ENCODE measurements around the gene PHF24.
A peak's percentile ranks its signal among the peaks of the same experiment; 100 is the strongest.
"Not testable (repeated sequence)": the region's sequence is repeated elsewhere in the genome, so short reads cannot be mapped to it uniquely, and the experiment has no call there.

The PHF24 gene

DNA sequence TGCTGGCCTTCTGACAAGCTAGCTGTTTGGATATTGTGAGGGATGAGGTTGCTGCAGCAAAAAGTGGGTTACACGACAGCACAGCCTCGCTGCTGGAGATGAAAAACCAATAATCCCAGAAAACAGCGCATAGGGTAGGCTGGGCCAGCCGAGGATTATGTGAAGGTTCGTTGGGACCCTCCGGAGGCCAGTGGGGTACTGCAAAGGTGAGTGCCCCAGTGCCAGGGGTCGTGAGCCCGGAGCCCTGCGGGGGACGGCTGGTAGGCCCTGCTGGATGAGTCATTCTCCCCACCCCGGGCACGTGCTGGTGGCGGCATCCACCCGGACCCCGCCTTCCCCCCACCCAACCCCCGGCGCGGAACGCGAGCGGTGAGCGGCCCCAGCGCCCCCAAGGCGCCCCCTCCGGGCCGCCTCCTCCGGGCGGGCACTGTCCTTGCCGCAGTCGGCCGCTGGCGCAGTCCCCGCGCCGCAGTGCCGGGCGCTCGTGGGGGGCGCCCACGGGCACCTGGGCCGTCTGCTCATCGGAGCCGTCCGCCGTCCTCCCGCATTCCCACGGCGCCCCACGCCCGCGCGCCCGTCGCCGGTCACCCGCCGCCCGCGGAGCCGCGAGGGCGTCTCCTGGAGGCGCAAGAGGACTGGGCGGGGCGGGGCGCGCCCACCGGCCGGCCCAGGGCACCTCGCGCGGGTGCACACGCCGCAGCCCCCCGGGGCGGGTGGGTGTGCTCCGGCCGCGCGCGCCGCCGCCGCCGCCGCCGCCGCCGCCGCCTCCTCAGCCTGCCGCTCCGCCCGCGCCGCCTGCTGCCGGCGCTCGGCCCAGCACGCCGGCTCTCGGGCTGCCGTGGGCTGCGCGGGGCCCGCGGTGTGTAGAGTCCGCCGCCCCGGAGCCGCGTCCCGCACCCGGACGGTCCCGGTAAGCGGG, at the start of gene PHF24:
Gene PHF24 (plus strand): TSS at position 794 of the 919 bp plus-strand sequence. CDS start 13,014 bp downstream, outside the sequence.
- no peak for DNase-seq

- no peak for DNase-seq
Observed at GRCh38 chr9:34927061-34927460, 31.0 kb upstream of the PHF24 start.

DNA sequence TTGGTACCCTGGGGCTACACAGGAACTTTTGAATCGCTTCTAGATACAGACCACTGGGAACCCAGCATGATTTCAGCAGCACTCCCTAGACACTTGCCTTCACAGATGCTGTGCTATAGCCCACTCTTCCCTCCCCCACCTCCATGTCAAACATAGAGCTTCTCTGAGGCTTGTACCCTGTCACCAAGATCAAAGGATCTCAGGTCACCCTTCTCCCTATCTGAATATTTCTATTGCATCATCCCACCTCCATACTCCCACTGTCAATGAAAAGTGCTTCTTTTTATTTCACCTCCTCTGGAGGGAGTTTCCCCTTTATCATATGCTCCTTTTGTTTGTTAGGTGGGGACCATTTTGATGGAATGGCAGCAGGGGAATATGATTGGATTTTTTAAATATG, 29.2 kb upstream of the PHF24 start:
- DNase-seq, result peak; percentile 12

DNA sequence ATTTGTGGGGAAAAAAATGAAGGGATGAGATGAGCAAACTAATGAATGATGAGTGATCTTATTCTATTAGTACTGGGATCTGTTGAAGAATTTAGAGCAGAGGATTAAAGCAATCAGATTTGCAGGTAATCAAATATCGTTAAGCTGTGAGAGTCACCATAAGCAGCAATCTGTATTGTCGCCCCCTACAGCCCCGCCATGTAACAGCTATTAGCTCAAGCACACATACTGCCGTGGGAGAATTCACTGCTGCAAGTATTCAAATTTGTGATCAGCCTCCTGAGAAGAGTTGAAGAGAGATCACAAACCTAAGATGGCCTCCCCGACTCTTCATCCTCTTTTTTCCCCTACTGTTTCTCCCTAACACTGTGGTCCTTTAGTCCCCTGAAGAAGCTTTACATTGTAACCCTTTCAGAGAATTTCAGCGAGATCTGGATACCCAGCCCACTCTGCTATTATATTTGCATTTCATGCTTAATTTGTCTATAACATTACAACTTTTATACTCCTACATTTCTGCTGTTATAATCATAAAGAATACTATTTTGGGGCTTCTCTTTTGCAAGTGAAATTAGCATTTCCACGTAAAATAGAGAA, 28.5 kb upstream of the PHF24 start:
- DNase-seq, result peak; percentile 35

DNA sequence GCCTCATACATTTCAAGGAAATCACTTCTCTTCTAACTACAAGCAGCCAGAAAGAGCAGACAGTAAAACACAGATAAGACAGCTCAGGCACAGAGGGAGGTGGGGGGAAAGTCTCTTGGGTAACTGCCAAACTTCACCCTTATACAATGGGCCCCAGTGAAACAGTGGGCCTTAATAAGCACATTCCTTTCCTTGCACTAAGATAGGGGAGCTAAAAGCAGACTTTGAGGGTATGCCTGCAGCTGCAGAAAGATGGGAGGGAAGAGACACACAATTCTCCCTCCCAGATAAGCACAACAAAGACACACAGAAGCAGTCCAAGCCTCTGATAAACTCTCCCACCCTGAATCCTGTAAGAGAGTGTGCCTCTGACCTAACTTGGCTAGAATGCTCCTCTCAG, 18.1 kb upstream of the PHF24 start:
- DNase-seq, result not testable (repeated sequence)

DNA sequence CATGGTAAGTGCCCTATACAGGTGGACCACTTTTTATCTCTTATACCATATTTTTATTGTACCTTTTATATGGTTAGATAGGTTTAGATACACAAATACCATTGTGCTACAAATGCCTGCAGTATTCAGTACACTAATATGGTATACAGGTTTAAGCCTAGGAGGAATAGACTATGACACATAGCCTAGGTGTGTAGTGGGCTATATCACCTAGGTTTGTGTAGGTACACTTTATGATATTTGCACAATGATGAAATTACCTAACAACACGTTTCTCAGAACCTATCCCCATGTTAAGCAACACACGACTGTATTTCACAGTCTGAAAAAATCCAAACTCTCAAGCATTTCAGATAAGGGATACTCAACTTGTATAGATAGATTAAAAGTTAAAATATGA, 9.6 kb upstream of the PHF24 start:
- no peak for DNase-seq

GRCh38 chr9:34954225-34954624, 3.9 kb upstream of the PHF24 start:
- no peak for DNase-seq

GRCh38 chr9:34956066-34956465, 2.0 kb upstream of the PHF24 start:
- DNase-seq, result not testable (repeated sequence)

DNA sequence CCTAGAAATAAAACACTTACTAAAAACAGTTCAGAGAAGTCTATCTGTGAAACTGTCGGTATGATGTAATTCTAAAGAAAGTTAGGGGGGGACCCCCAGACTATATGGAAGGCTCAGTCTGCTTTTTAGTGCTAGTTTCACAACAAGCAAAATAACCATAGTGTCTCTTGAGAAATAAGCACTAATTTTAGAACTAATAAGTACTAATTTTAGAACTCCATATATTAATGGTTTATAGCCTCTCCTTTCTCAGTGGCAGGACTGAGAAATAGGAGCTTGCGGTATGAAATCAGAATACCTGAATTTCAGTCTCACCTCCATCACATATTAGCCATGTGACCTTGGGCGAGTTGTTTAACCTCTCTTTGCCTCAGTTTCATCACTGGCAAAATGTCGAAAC, 1.4 kb upstream of the PHF24 start:
- no peak for DNase-seq

DNA sequence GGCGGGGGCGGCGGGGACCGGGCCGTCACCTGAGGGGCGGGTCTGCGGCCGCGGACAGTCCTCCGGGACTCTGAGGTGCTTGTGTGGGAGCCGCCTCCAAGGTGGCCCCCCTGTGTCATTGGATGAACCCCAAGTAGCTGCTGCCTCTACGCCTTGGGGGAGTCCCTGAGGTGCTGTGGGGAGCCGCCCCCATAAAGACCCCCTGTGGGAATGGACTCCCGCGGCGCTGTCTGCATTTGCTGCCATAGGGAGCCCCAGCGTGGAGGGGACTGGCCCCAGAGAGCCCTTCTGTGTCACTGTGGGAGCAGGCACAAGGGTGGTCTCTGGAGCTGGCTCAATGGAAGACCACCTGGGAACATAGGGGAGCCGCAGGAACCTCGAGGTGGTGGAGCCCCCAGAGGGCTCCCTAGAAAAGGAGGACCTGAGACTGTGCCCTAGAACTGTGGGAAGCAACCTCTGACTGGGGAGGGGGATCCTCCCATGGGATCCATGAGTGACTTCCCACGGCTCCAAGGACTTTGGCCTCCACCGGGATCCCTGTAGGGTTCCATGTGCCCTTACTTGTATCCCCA, 412 bp downstream of the PHF24 start:
- DNase-seq, result no peak

DNA sequence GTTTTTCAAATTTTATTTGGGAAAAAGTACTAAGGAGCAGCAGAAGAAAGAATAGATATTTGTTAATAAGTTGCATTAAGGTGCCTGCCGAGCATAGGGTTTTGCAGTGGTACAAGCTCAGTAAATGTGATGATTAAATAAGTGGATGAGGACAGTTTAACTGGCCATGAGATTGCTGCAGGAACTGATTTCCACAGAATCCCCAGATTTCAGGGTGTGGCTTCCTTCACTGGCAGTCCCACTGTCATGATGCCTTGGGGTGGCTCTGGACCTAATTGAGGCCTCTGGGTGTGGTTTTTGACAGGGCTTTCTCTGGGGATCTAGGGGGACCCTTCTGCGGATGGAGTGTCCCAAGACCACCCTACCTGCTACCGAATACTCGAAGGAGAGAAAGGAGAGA, 1.4 kb downstream of the PHF24 start:
- DNase-seq, result no peak

DNA sequence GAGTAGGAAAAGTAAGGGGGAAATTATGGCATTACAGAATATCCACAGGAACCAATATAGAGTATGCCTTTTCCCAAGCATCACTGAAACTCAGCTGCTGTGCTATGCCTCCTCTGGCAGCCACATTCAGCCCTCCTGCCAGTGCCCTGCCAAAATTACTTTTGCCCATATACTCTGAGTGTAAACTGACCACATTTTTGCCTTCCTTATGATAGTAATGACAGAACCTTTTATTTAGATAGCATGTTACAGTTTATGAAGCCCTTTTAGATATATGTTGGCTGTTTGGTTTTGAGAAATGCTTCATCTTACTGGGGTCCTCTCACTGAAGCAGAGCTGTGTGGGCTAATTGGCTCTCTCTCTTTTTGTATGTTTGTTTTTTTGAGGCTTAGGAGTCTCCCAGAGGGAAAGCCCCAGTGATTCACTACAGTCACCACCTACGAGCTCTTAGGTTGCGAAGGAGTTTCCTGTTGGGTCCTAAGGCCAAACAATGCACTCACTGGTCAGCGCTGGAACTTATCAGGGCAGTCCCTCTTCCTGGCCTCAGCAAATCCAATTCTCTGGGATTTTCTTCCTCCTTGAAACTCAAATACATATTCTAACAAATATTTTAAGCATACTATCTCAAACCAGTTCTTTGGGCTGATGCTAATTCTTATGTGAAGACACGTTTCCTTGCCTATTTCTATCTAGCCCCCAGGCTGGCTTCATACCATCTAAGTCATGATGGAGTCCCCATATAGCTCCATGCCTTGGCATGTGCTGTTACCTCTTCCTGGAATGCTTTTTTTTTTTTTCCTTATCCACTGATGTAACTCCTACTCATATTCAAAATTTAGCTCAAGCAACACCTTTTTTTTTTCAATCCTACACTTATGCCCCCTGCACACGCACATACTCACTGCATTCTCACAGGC, 3.7 kb downstream of the PHF24 start:
- peak; percentile 13 for DNase-seq

GRCh38 chr9:34962546-34962945, 4.5 kb downstream of the PHF24 start:
- no peak for DNase-seq

- no peak for DNase-seq
Observed at GRCh38 chr9:34963552-34963951, 5.5 kb downstream of the PHF24 start.

DNA sequence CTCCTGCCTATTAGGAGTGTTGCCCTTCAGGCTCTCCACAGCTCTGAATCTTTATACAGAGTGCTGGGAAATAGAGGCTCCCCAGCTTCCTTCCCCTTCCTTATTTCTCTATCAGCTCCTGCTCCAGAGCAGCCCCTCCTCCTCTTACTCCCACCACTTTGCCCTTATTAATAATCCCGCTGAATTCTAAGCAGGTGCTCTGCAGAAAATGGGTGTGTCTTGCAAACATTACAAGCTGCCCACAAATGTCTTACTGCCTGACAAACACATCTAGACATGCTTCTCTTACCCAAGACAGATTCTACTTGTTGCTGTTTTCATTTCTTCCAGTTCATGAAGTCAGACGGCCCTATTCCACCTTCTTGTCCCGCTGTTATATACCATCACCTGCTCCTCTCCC, 6.4 kb downstream of the PHF24 start:
- DNase-seq, result no peak

- DNase-seq, result no peak
Observed at GRCh38 chr9:34971146-34971811, 13.2 kb downstream of the PHF24 start.

- DNase-seq, result no peak
Observed at GRCh38 chr9:34974664-34975063, 16.6 kb downstream of the PHF24 start.

DNA sequence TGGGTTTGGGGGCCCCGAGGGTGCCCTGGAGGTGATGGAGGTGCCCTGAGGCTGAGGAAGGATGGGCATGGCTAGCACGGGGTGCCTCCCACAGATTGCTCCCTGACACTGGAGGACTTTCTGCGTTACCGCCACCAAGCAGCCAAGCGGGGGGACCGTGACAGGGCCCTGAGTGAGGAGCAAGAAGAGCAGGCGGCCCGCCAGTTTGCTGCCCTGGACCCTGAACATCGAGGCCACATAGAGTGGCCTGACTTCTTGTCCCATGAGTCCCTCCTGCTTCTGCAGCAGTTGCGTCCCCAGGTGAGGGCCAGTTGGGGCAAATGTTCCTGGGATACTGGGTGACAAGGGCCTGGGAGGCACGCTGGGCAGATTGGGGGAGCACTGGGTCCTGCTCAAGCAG, 18.4 kb downstream of the PHF24 start:
- no peak for DNase-seq

GRCh38 chr9:34976992-34977391, 18.9 kb downstream of the PHF24 start:
- DNase-seq, result no peak

DNA sequence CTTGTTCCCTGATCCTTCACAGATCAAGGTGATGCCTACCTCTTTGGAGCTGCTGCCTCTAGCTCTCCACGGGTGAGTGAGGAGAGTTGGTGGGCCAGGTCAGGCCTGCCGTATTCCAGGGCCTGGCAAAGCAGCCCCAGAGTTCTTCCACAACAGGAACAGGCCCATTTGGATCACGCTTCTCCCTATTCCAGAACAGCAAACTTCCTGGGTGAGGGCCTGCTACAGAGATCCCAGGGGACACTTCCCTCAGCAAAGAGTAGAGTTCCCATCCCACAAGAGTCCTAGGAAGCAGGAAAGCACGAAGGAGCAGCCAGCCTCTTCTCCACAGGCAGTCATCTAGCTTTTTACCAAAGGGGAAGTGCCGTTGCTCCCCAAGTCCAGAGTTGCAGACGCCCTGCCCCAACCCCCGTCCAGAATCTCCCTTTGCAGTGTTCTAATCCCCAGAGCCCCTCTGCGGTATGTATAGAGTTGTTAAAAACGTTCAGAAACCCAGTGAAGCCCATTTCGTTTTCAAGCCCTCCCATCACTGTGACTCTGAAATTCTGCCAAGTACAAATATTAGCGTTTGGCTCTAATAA, 22.2 kb downstream of the PHF24 start:
- no peak for DNase-seq

DNA sequence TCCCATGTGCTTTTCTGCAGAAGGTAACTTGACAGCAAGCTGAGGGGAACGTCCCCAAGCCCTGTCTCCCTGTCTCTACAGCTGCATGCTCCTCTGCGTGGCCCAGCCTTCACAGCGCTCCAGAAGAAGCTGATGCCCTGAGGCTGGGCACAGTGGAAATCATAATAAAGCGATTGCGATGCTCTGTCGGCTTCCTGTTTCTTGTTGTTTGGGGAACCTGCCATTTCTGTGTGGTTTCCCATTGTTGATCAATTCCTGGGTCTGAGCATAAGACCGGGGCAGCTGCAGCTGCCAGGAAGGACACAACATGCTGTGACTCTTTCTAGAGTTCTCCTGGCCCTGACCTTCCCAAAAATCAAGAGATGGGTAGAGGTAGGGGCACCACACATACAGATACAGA, 24.3 kb downstream of the PHF24 start:
- DNase-seq, result no peak

DNA sequence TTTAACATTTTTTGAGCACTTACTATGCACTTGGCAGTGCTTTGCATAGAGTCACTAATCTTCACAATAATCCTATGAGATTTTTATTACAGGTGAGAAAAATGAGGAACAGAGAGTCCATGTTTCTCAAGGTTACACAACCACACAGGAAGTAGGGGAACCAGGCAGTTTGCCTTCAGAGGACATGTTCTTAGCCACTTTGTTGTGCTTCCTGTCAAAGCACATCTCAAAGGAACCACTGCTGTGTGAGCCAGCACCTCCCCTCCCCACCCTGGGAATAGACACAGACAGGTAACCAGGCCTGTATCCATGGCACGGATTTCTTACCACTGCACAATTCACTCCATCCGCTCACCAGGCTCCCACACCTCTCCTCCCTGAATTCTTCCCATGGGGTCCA, 25.1 kb downstream of the PHF24 start:
- no peak for DNase-seq
